Spleen (tissue), 7 donors: ENCODE measurements around the gene CACNA2D3.

Experiments used
- POLR2A ChIP-seq, 3 donors: fragments of 450-650 bp; IDR thresholded peaks; one replicate each; pipeline ENCODE4 v1.5.1; 2017; ENCODE audit warnings: antibody characterized with exemption in 3 of 3, mild to moderate bottlenecking in 1 of 3
- POLR2AphosphoS5 ChIP-seq, 3 donors: sonication (generic); formaldehyde crosslinking; IDR thresholded peaks; one replicate each; pipeline ENCODE4 v1.5.1; 2017; ENCODE audit warnings: antibody characterized with exemption in 3 of 3
- TF ChIP-seq, protein P1 (sequence below), 11 experiments: fragments of 200-600 bp in 7 of 11; fragments of 450-650 bp in 4 of 11; sonication (generic) in 4 of 11; IDR thresholded peaks in 8 of 11; conservative IDR thresholded peaks in 3 of 11; 1 replicate in 7 of 11; 2 replicates in 4 of 11; pipeline versions ENCODE4 v1.4.0 to v1.8.0; 2016 to 2021; ENCODE audit warnings: antibody characterized with exemption in 11 of 11, inconsistent platforms in 4 of 11, mild to moderate bottlenecking in 1 of 11
- donor health status: DM: no; HTN: no; CAD: no; lungs with moderate emphysema.
- donor health status: DM: no; HTN: no; CAD: no.
- donor health status: DM: no; HTN: no; CAD: no.

DNA sequence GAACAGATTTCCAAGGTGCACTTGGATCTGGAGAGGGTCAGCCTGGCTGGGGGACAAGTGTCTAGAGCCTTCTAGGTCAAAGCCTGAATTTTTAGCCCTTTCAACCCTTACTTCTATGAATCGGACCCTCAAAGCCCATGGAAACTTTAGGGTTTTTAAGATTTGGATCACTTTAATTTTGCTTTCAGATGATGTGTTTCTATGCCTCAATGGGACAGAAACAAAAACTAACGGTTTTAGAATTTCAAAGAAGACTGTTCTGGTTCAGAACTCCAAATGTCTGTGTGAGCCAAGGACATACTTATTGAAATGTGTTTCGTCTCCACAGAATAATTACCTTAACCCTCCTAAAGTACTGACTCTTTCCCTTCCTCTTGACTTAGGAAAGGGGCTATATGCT lies 538.8 kb downstream of the CACNA2D3 start:
- TF ChIP-seq, protein P1, sequence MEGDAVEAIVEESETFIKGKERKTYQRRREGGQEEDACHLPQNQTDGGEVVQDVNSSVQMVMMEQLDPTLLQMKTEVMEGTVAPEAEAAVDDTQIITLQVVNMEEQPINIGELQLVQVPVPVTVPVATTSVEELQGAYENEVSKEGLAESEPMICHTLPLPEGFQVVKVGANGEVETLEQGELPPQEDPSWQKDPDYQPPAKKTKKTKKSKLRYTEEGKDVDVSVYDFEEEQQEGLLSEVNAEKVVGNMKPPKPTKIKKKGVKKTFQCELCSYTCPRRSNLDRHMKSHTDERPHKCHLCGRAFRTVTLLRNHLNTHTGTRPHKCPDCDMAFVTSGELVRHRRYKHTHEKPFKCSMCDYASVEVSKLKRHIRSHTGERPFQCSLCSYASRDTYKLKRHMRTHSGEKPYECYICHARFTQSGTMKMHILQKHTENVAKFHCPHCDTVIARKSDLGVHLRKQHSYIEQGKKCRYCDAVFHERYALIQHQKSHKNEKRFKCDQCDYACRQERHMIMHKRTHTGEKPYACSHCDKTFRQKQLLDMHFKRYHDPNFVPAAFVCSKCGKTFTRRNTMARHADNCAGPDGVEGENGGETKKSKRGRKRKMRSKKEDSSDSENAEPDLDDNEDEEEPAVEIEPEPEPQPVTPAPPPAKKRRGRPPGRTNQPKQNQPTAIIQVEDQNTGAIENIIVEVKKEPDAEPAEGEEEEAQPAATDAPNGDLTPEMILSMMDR (IDR thresholded peaks at IDR 0.05 in 8 of 11, conservative IDR thresholded peaks at IDR 0.05 in 3 of 11) = no peak
- TF ChIP-seq POLR2A (IDR thresholded peaks at IDR 0.05) (no peak), POLR2AphosphoS5 (IDR thresholded peaks at IDR 0.05) (no peak)
